Right hindlimb (tissue), 1 donor: ENCODE data around the gene CYFIP1.

Experiments
- DNase-seq: peaks from one replicate; pipeline ENCODE4 v3.0.0-alpha.2; 2018

CYFIP1 gene

GRCh38 chr15:22915866-22916515, 64.2 kb downstream of the CYFIP1 start:
- DNase-seq = no peak

GRCh38 chr15:22913646-22914380, 66.4 kb downstream of the CYFIP1 start:
- no peak for DNase-seq

- DNase-seq = no peak
Measured at GRCh38 chr15:22912256-22912655, 67.9 kb downstream of the CYFIP1 start.

GRCh38 chr15:22911306-22911705, 68.9 kb downstream of the CYFIP1 start:
- DNase-seq = no peak

GRCh38 chr15:22908830-22909229, 71.3 kb downstream of the CYFIP1 start:
- no peak for DNase-seq

GRCh38 chr15:22907161-22907950, 72.8 kb downstream of the CYFIP1 start:
- DNase-seq = no peak

GRCh38 chr15:22904736-22905135, 75.4 kb downstream of the CYFIP1 start:
- no peak for DNase-seq

GRCh38 chr15:22903961-22904534, 76.1 kb downstream of the CYFIP1 start:
- no peak for DNase-seq

- no peak for DNase-seq
Measured at GRCh38 chr15:22903427-22903826, 76.7 kb downstream of the CYFIP1 start.

GRCh38 chr15:22902981-22903380, 77.2 kb downstream of the CYFIP1 start:
- no peak for DNase-seq

GRCh38 chr15:22902578-22902977, 77.6 kb downstream of the CYFIP1 start:
- DNase-seq = no peak

GRCh38 chr15:22902046-22902445, 78.1 kb downstream of the CYFIP1 start:
- no peak for DNase-seq

- DNase-seq = no peak
Measured at GRCh38 chr15:22895465-22896190, 84.5 kb downstream of the CYFIP1 start.

- no peak for DNase-seq
Measured at GRCh38 chr15:22893881-22894280, 86.3 kb downstream of the CYFIP1 start.

GRCh38 chr15:22893081-22893480, 87.1 kb downstream of the CYFIP1 start:
- no peak for DNase-seq

- DNase-seq = no peak
Measured at GRCh38 chr15:22892333-22892732, 87.8 kb downstream of the CYFIP1 start.

GRCh38 chr15:22891426-22892210, 88.5 kb downstream of the CYFIP1 start:
- no peak for DNase-seq

- no peak for DNase-seq
Measured at GRCh38 chr15:22890296-22890695, 89.9 kb downstream of the CYFIP1 start.

GRCh38 chr15:22889146-22889818, 90.9 kb downstream of the CYFIP1 start:
- DNase-seq = no peak

- DNase-seq = no peak
Measured at GRCh38 chr15:22888120-22888859, 91.9 kb downstream of the CYFIP1 start.
